K562 (cell line): ENCODE data around the gene CASKIN1. TPM values are rescaled to one million over a fixed set of nuclear protein-coding genes. Genes with fewer than 3 reads are reported as not detected.

Experiments used
- ATAC-seq: fragments of 200-7000 bp; cut with Tn5 transposase; 3 replicates; pipeline ENCODE4 v1.9.1; 2020; ENCODE audit warnings: moderate library complexity
- BruUV-seq: library from RNA; stranded (reverse); fragments of 400-500 nt; replicated peaks from 2 replicates; lab custom pipeline; 2021; lab: Mats Ljungman, UMichigan
- CTCF ChIA-PET: fragments of 300-600 bp; formaldehyde crosslinking; extraction: SDS; loops from one replicate; lab custom pipeline; 2021; ENCODE audit warnings: low intra/inter-chr PET ratio; lab: Yijun Ruan, JAX
- POLR2A ChIA-PET: fragments of 300-600, 350-650 bp; sonication (Branson Sonifier 250); formaldehyde crosslinking; extraction: SDS; loops from one replicate; lab custom pipeline; 2021; ENCODE audit warnings: antibody characterized with exemption, inconsistent platforms; lab: Yijun Ruan, JAX
- DNase-seq, 4 experiments: peaks; one replicate each; pipeline versions ENCODE4 v3.0.0 to v3.0.0-alpha.2; 2011 to 2018; ENCODE audit warnings: low spot score in 3 of 4, mixed read lengths in 3 of 4; ENCODE audit errors: extremely low read depth in 1 of 4
- FAIRE-seq: peaks from 2 replicates; lab custom pipeline; 2011; peaks lifted over from hg19 to GRCh38; lab: Jason Lieb, UNC
- H2AFZ ChIP-seq: 2 replicates; pipeline ENCODE4 v1.6.0; 2011; ENCODE audit warnings: low read depth, low read length, control low read depth, inconsistent platforms
- H3K27ac ChIP-seq: fragments of 200-600 bp; 3 replicates; pipeline ENCODE4 v1.8.0; 2011; ENCODE audit warnings: low read depth, mild to moderate bottlenecking, control low read depth, inconsistent platforms, low read length, moderate library complexity, mixed read lengths; ENCODE audit errors: extremely low read depth
- H3K27me3 ChIP-seq, 2 experiments: fragments of 300-600 bp in 1 of 2; 2 replicates in 1 of 2; 3 replicates in 1 of 2; pipeline versions ENCODE4 v1.6.0 to v1.8.0; 2011; ENCODE audit warnings: inconsistent platforms in 2 of 2, low read length in 2 of 2, mild to moderate bottlenecking in 1 of 2, mixed read lengths in 1 of 2, moderate library complexity in 1 of 2; ENCODE audit not compliant: control insufficient read depth in 2 of 2, insufficient read depth in 2 of 2
- H3K36me3 ChIP-seq: fragments of 300-600 bp; 3 replicates; pipeline ENCODE4 v1.8.0; 2011; ENCODE audit warnings: mild to moderate bottlenecking, low read length, inconsistent platforms; ENCODE audit not compliant: control insufficient read depth, insufficient read depth
- H3K4me1 ChIP-seq, 2 experiments: fragments of 200-600 bp in 1 of 2; replicated peaks in 1 of 2; 2 replicates in 1 of 2; 3 replicates in 1 of 2; pipeline versions ENCODE4 v1.5.1 to v1.8.0; 2011; ENCODE audit warnings: inconsistent platforms in 2 of 2, low read length in 2 of 2, mild to moderate bottlenecking in 1 of 2, mixed read lengths in 1 of 2, moderate library complexity in 1 of 2; ENCODE audit not compliant: control insufficient read depth in 2 of 2, insufficient read depth in 2 of 2
- H3K4me2 ChIP-seq: 2 replicates; pipeline ENCODE4 v1.6.1; 2011; ENCODE audit warnings: low read length, control low read depth, inconsistent platforms, mixed read lengths; ENCODE audit not compliant: insufficient read depth
- H3K4me3 ChIP-seq: fragments of 200-600 bp; sonication (generic), shearing (Covaris generic); 2 replicates; pipeline ENCODE4 v1.5.1; 2016; ENCODE audit warnings: control low read depth, inconsistent platforms
- H3K79me2 ChIP-seq: fragments of 200-600 bp; 3 replicates; pipeline ENCODE4 v1.8.0; 2011; ENCODE audit warnings: low read length, inconsistent platforms; ENCODE audit not compliant: control insufficient read depth, insufficient read depth
- H3K9ac ChIP-seq, 2 experiments: 2 replicates each; pipeline versions ENCODE4 v1.6.0 to v1.6.1; 2011; ENCODE audit warnings: low read depth in 2 of 2, low read length in 2 of 2, control low read depth in 1 of 2, inconsistent platforms in 1 of 2, mild to moderate bottlenecking in 1 of 2, mixed read lengths in 1 of 2; ENCODE audit not compliant: insufficient read depth in 1 of 2
- H3K9me1 ChIP-seq: one replicate; pipeline ENCODE4 v1.6.0; 2011; ENCODE audit warnings: inconsistent platforms, mild to moderate bottlenecking, low read length, moderate library complexity; ENCODE audit not compliant: control insufficient read depth, insufficient read depth
- H3K9me3 ChIP-seq: replicated peaks from 2 replicates; pipeline ENCODE4 v1.5.1; 2011; ENCODE audit warnings: low read depth, low read length, inconsistent platforms; ENCODE audit not compliant: control insufficient read depth, insufficient read depth
- H4K20me1 ChIP-seq: replicated peaks from 2 replicates; pipeline ENCODE4 v1.6.1; 2011; ENCODE audit warnings: low read length, inconsistent platforms, mixed read lengths; ENCODE audit not compliant: control insufficient read depth, insufficient read depth
- ATF1 ChIP-seq, 2 experiments: fragments of 450-650 bp in 1 of 2; IDR thresholded peaks; 2 replicates each; pipeline ENCODE4 v1.6.1; 2016; ENCODE audit warnings: missing compliant biosample characterization in 1 of 2, missing genetic modification characterization in 1 of 2
- COPS2 ChIP-seq: fragments of 450-650 bp; conservative IDR thresholded peaks from 2 replicates; pipeline ENCODE4 v1.6.1; 2016; ENCODE audit warnings: mild to moderate bottlenecking, moderate library complexity
- DNMT1 ChIP-seq: fragments of 450-650 bp; IDR thresholded peaks from 2 replicates; pipeline ENCODE4 v1.6.1; 2016; ENCODE audit warnings: antibody characterized with exemption, mild to moderate bottlenecking
- ETV5 ChIP-seq: sonication (generic); formaldehyde crosslinking; IDR thresholded peaks from 2 replicates; pipeline ENCODE4 v1.4.0; 2020; ENCODE audit warnings: low read depth, mild to moderate bottlenecking, missing genetic modification reagents
- RBM17 ChIP-seq: fragments of 200-400 bp; formaldehyde crosslinking; IDR thresholded peaks from 2 replicates; pipeline ENCODE4 v1.6.1; 2017; ENCODE audit warnings: low read depth, mild to moderate bottlenecking, low read length, borderline replicate concordance
- RNF2 ChIP-seq: sonication (generic); IDR thresholded peaks from 2 replicates; pipeline ENCODE4 v1.6.1; 2016
- ZNF347 ChIP-seq: fragments of 450-650 bp; formaldehyde crosslinking; IDR thresholded peaks from 2 replicates; pipeline ENCODE4 v1.4.0; 2020; ENCODE audit warnings: low read depth, mild to moderate bottlenecking, moderate library complexity
- ZNF57 ChIP-seq: fragments of 450-650 bp; formaldehyde crosslinking; IDR thresholded peaks from 2 replicates; pipeline ENCODE4 v1.4.0; 2020; ENCODE audit warnings: mild to moderate bottlenecking, moderate library complexity
- WGBS: fragments of 100-300 bp; shearing (Covaris generic); methylation state at CpG from one replicate; pipeline ENCODE4 v1.1.6; 2016; ENCODE audit warnings: low coverage, mixed read lengths; ENCODE audit not compliant: insufficient coverage; ENCODE audit errors: missing lambda C conversion rate; 5-methylcytosine and 5-hydroxymethylcytosine counted together
- in situ Hi-C: fragments of 300-500 bp; cut with MboI; formaldehyde crosslinking; loops from 4 replicates; pipeline ENCODE4 v1.15.0; 2018; ENCODE audit warnings: inconsistent platforms, mixed read lengths
- intact Hi-C: fragments of 100-400 bp; cut with micrococcal nuclease; formaldehyde crosslinking; loops from 2 replicates; pipeline ENCODE4 v1.14.2; 2022
- polyA plus RNA-seq, 8 experiments: library from polyadenylated mRNA; depleted of rRNA in 4 of 8; stranded (reverse) in 5 of 8; unstranded in 3 of 8; fragments of >200 nt; fragmentation: Nextera tagmentation in 2 of 8; fragmentation: Illumina TruSeq in 1 of 8; extraction: Ambion mirVana in 2 of 8; extraction: Trizol in 1 of 8; gene quantifications; 2 replicates each; pipeline versions ENCODE4 v1.2.1 to v1.2.3, GENCODE V29; 2011 to 2014; ENCODE audit warnings: inconsistent platforms in 1 of 8, missing spikeins in 1 of 8
- total RNA-seq, 7 experiments: library from RNA; depleted of rRNA in 6 of 7; stranded (reverse); fragments of >200 nt in 6 of 7; fragmentation: Illumina TruSeq in 2 of 7; extraction: Trizol in 2 of 7; gene quantifications; 2 replicates each; pipeline versions ENCODE4 v1.2.1 to v1.2.3, GENCODE V29; 2011 to 2021; ENCODE audit warnings: low replicate concordance in 1 of 7

The CASKIN1 gene
- total and polyA plus RNA-seq, 9 of the 15 experiments (the other 6 are each of a cell fraction or from before 2014, with no cell fraction given), result 0.15 to 4.5 (median 1.5) TPM; not detected in 2

DNA sequence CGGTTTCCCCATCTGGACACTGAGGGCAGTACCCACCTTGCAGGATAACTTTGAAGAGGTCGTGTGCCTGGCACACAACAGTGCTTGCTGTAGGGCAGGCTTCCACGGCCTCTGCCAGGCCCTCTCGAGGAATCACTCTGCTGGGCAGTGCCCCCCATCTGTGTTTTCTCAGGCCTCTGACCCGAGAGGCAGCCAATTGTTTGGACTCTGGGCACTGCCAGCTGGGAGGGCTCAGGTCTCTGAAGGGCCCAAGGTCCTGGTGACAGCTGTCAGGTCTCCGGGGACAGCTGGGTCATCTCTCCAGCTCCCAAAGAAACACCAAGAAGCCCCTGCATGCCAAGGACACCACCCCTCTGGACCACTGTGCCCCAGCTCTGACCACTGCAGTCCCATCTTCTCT, 49.0 kb downstream of the CASKIN1 start (continued):
- TF ChIP-seq COPS2, result no peak

DNA sequence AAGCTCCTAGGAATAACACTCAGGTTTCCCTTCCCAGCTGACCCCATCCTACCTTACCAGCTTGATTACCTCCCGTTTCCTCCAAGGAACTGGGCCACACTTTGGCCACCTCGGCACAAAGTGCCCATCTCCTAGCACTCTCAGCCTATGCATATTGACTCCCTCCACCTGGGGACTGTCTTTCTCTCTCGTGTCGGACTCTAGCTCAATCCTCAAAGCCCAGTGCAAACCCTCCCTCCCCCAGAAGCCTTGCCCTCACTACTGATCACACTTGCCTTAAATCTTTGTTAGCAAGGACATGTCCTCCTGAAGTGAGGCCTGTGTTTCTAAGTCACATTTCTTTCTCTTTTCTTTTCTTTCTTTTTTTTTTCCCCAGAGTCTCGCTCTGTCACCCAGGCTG, 50.6 kb downstream of the CASKIN1 start:
- Histone ChIP-seq H3K27ac (no peak overlapping the region), H3K36me3 (no peaks in the 10 kb centered on the region), H3K4me2 (no peak overlapping the region), H2AFZ (no peak overlapping the region), H3K9me1 (peaks cover 10% of the 10 kb centered on the region), H4K20me1 (peaks cover 18% of the 10 kb centered on the region), H3K9ac (no peak overlapping the region), H3K79me2 (0 out of 3 replicates have a peak, but pooled peaks cover under 1% of the 10 kb centered on the region), H3K9me3 (no peaks in the 10 kb centered on the region), H3K4me1 (peaks cover 27 to 57% of the 10 kb centered on the region in 2 experiments), H3K27me3 (no peaks in the 10 kb centered on the region), H3K4me3 (no peak overlapping the region)
- ATAC-seq (no peak), FAIRE-seq (no peak), DNase-seq (no peak)
- no peak for TF ChIP-seq ETV5 (CRISPR knock-in tag)
- TF ChIP-seq ZNF57 (CRISPR knock-in tag), result no peak
- no peak for TF ChIP-seq ZNF347 (CRISPR knock-in tag)
- TF ChIP-seq ATF1 (CRISPR knock-in tag; IDR thresholded peaks at IDR 0.05), result no peak
- TF ChIP-seq ATF1 (tag; IDR thresholded peaks at IDR 0.05), result no peak
- TF ChIP-seq RNF2, result no peak
- no peak for TF ChIP-seq DNMT1
- no peak for TF ChIP-seq RBM17
- CTCF ChIA-PET, result no interaction called here
- BruUV-seq, result no TSS peak
- intact Hi-C loops (no loop called here), in situ Hi-C loops (loop anchor here (10.0 kb wide), 1 partner anchor 61 kb away; no protein-coding TSS in a partner anchor)
- POLR2A ChIA-PET, result interaction anchor here (0.6 to 5.3 kb wide), 5 partner anchors 9 to 363 kb away, joined by 3 to 77 read pairs (median 3); partner anchors contain the start of genes NUBP2, SPSB3 and TRAF7
- 41% methylated on average over 5 of the region's 5 CpGs for WGBS
